MM.1S (cell line): ENCODE data around the gene MAPRE3.

ENCODE experiments used
- DNase-seq: peaks from one replicate; pipeline ENCODE4 v3.0.0-alpha.2; 2015
- H2AFZ ChIP-seq: fragments of 300-600 bp; sonication (generic); 2 replicates; pipeline ENCODE4 v1.6.0; 2016; ENCODE audit warnings: antibody characterized with exemption, low read length
- H3F3A ChIP-seq: fragments of 300-600 bp; sonication (generic); 2 replicates; pipeline ENCODE4 v1.6.1; 2016; ENCODE audit warnings: mild to moderate bottlenecking, antibody characterized with exemption, low read length, moderate library complexity, mixed read lengths; ENCODE audit not compliant: insufficient read depth
- H3K27ac ChIP-seq: fragments of 300-600 bp; sonication (generic); 2 replicates; pipeline ENCODE4 v1.5.1; 2016; ENCODE audit warnings: mild to moderate bottlenecking, low read length
- H3K27me3 ChIP-seq: fragments of 300-600 bp; sonication (generic); replicated peaks from 2 replicates; pipeline ENCODE4 v1.6.0; 2016; ENCODE audit warnings: low read length; ENCODE audit not compliant: insufficient read depth
- H3K36me3 ChIP-seq: fragments of 300-600 bp; sonication (generic); replicated peaks from 2 replicates; pipeline ENCODE4 v1.6.1; 2016; ENCODE audit warnings: mild to moderate bottlenecking, low read length, mixed read lengths; ENCODE audit not compliant: insufficient read depth
- H3K4me1 ChIP-seq: fragments of 300-600 bp; sonication (generic); 2 replicates; pipeline ENCODE4 v1.6.1; 2016; ENCODE audit warnings: low read length, mixed read lengths
- H3K4me2 ChIP-seq: fragments of 300-600 bp; sonication (generic); 2 replicates; pipeline ENCODE4 v1.6.0; 2016; ENCODE audit warnings: low read depth, low read length
- H3K4me3 ChIP-seq: fragments of 300-600 bp; sonication (generic); 2 replicates; pipeline ENCODE4 v1.5.1; 2016; ENCODE audit warnings: low read length, mixed read lengths
- H3K79me2 ChIP-seq: fragments of 300-600 bp; sonication (generic); 2 replicates; pipeline ENCODE4 v1.6.1; 2016; ENCODE audit warnings: mixed run types, low read length, mixed read lengths
- H3K9ac ChIP-seq: fragments of 300-600 bp; sonication (generic); 2 replicates; pipeline ENCODE4 v1.6.1; 2016; ENCODE audit warnings: low read length, mixed read lengths
- H3K9me2 ChIP-seq: fragments of 300-600 bp; sonication (generic); replicated peaks from 2 replicates; pipeline ENCODE4 v1.6.1; 2016; ENCODE audit warnings: mild to moderate bottlenecking, low read length, mixed read lengths; ENCODE audit not compliant: insufficient read depth
- H3K9me3 ChIP-seq: fragments of 300-600 bp; sonication (generic); replicated peaks from 2 replicates; pipeline ENCODE4 v1.6.1; 2016; ENCODE audit warnings: mild to moderate bottlenecking, low read length, mixed read lengths; ENCODE audit not compliant: insufficient read depth
- H4K20me1 ChIP-seq: fragments of 300-600 bp; sonication (generic); 2 replicates; pipeline ENCODE4 v1.6.1; 2016; ENCODE audit warnings: mild to moderate bottlenecking, low read length, moderate library complexity, mixed read lengths; ENCODE audit not compliant: insufficient read depth
- CTCF ChIP-seq: fragments of 300-600 bp; sonication (generic); IDR thresholded peaks from 2 replicates; pipeline ENCODE4 v1.5.1; 2016; ENCODE audit warnings: antibody characterized with exemption, low read length, mixed read lengths
- EZH2 ChIP-seq: fragments of 300-600 bp; sonication (generic); optimal IDR thresholded peaks from 2 replicates; pipeline ENCODE3; 2017; ENCODE audit warnings: low read depth, mild to moderate bottlenecking, antibody characterized with exemption, low read length, mixed read lengths
- EZH2phosphoT487 ChIP-seq: fragments of 300-600 bp; sonication (generic); IDR thresholded peaks from 2 replicates; pipeline ENCODE4 v1.6.1; 2018; ENCODE audit warnings: antibody characterized with exemption, low read length

MAPRE3 gene

GRCh38 chr2:27000995-27001394, 30.6 kb downstream of the MAPRE3 start:
- no peak overlapping the region for H3K4me2 ChIP-seq
- DNase-seq, result no peak
- H3K9me3 ChIP-seq, result no peaks in the 10 kb centered on the region
- no peaks in the 10 kb centered on the region for H3K9me2 ChIP-seq
- H3K36me3 ChIP-seq, result no peaks in the 10 kb centered on the region
- H3K27me3 ChIP-seq, result no peaks in the 10 kb centered on the region
- no peak overlapping the region for H3K27ac ChIP-seq
- H4K20me1 ChIP-seq, result no peaks in the 10 kb centered on the region
- H3K79me2 ChIP-seq, result no peaks in the 10 kb centered on the region
- H3K4me1 ChIP-seq, result no peaks in the 10 kb centered on the region
- H3F3A ChIP-seq, result no peaks in the 10 kb centered on the region
- H3K4me3 ChIP-seq, result no peak overlapping the region
- TF ChIP-seq EZH2phosphoT487, result no peak
- TF ChIP-seq CTCF, result no peak
- no peak for TF ChIP-seq EZH2
- no peak overlapping the region for H2AFZ ChIP-seq
- no peak overlapping the region for H3K9ac ChIP-seq

- no peaks in the 10 kb centered on the region for H3K79me2 ChIP-seq
- H3K36me3 ChIP-seq, result no peaks in the 10 kb centered on the region
- no peak overlapping the region for H2AFZ ChIP-seq
- no peaks in the 10 kb centered on the region for H3K9me3 ChIP-seq
- no peak overlapping the region for H3K27ac ChIP-seq
- H3K27me3 ChIP-seq, result no peaks in the 10 kb centered on the region
- no peaks in the 10 kb centered on the region for H4K20me1 ChIP-seq
- no peak overlapping the region for H3K9ac ChIP-seq
- no peaks in the 10 kb centered on the region for H3F3A ChIP-seq
- H3K9me2 ChIP-seq, result no peaks in the 10 kb centered on the region
- H3K4me2 ChIP-seq, result no peak overlapping the region
- H3K4me3 ChIP-seq, result no peak overlapping the region
- TF ChIP-seq CTCF (no peak), EZH2 (no peak), EZH2phosphoT487 (no peak)
- no peaks in the 10 kb centered on the region for H3K4me1 ChIP-seq
- no peak for DNase-seq
These were observed 31.5 kb downstream of the MAPRE3 start for GRCh38 chr2:27001950-27002349.

GRCh38 chr2:27003007-27003406, 32.6 kb downstream of the MAPRE3 start:
- no peak overlapping the region for H3K4me3 ChIP-seq
- no peaks in the 10 kb centered on the region for H3K79me2 ChIP-seq
- no peaks in the 10 kb centered on the region for H3F3A ChIP-seq
- no peaks in the 10 kb centered on the region for H3K4me1 ChIP-seq
- no peak overlapping the region for H3K27ac ChIP-seq
- TF ChIP-seq EZH2 (no peak), CTCF (no peak), EZH2phosphoT487 (no peak)
- no peak overlapping the region for H2AFZ ChIP-seq
- H3K4me2 ChIP-seq, result no peak overlapping the region
- no peaks in the 10 kb centered on the region for H4K20me1 ChIP-seq
- no peak overlapping the region for H3K9ac ChIP-seq
- H3K36me3 ChIP-seq, result no peaks in the 10 kb centered on the region
- no peaks in the 10 kb centered on the region for H3K27me3 ChIP-seq
- DNase-seq, result no peak
- H3K9me3 ChIP-seq, result no peaks in the 10 kb centered on the region
- H3K9me2 ChIP-seq, result no peaks in the 10 kb centered on the region
